ENCODE results near the gene FTH1.

FTH1 gene

GRCh38 chr11:61980783-61981541, 13.5 kb upstream of the FTH1 start:
- no peak for TF ChIP-seq EZH2phosphoT487 (IDR thresholded peaks at IDR 0.05; ENCODE audit: borderline replicate concordance, low read length)
- no peak for TF ChIP-seq CTCF (IDR thresholded peaks at IDR 0.05; ENCODE audit: low read depth, low read length, poor library complexity, severe bottlenecking)
- Histone ChIP-seq H3K27ac (ENCODE audit: low read depth, low read length) (no peak overlapping the region), H3F3A (ENCODE audit: control insufficient read depth, insufficient read depth) (no peaks in the 10 kb centered on the region), H3K9me3 (ENCODE audit: control insufficient read depth, insufficient read depth, low read length) (0 out of 2 replicates have a peak, but pooled peaks cover 1% of the 10 kb centered on the region), H3K4me3 (ENCODE audit: low read length) (no peak overlapping the region), H3K9me2 (replicated peaks; ENCODE audit: control insufficient read depth, low read length) (no peaks in the 10 kb centered on the region), H3K27me3 (ENCODE audit: control insufficient read depth, low read length) (no peaks in the 10 kb centered on the region), H3K4me1 (ENCODE audit: control insufficient read depth, low read length) (peaks cover 6% of the 10 kb centered on the region), H3K36me3 (ENCODE audit: control insufficient read depth, low read length) (no peaks in the 10 kb centered on the region), H3K79me2 (ENCODE audit: control insufficient read depth, low read length) (no peaks in the 10 kb centered on the region), H3K4me2 (ENCODE audit: low read length) (no peak overlapping the region), H4K20me1 (ENCODE audit: control insufficient read depth, insufficient read depth, low read depth, low read length) (no peaks in the 10 kb centered on the region)

GRCh38 chr11:61978703-61979661, 11.5 kb upstream of the FTH1 start:
- Histone ChIP-seq H3K4me3 (ENCODE audit: low read length) (no peak overlapping the region), H4K20me1 (ENCODE audit: control insufficient read depth, insufficient read depth, low read depth, low read length) (no peaks in the 10 kb centered on the region), H3K4me2 (ENCODE audit: low read length) (no peak overlapping the region), H3K27ac (ENCODE audit: low read depth, low read length) (no peak overlapping the region), H3F3A (ENCODE audit: control insufficient read depth, insufficient read depth) (no peaks in the 10 kb centered on the region), H3K27me3 (ENCODE audit: control insufficient read depth, low read length) (no peaks in the 10 kb centered on the region), H3K9me2 (replicated peaks; ENCODE audit: control insufficient read depth, low read length) (no peaks in the 10 kb centered on the region), H3K36me3 (ENCODE audit: control insufficient read depth, low read length) (no peaks in the 10 kb centered on the region), H3K79me2 (ENCODE audit: control insufficient read depth, low read length) (no peaks in the 10 kb centered on the region), H3K4me1 (ENCODE audit: control insufficient read depth, low read length) (peaks cover 6% of the 10 kb centered on the region), H3K9me3 (ENCODE audit: control insufficient read depth, insufficient read depth, low read length) (no peaks in the 10 kb centered on the region)
- TF ChIP-seq EZH2phosphoT487 (IDR thresholded peaks at IDR 0.05; ENCODE audit: borderline replicate concordance, low read length) (no peak), CTCF (IDR thresholded peaks at IDR 0.05; ENCODE audit: low read depth, low read length, poor library complexity, severe bottlenecking) (no peak)

- H3K27ac ChIP-seq (ENCODE audit: low read depth, low read length), result no peak overlapping the region
- no peak overlapping the region for H3K4me2 ChIP-seq (ENCODE audit: low read length)
- H3F3A ChIP-seq (ENCODE audit: control insufficient read depth, insufficient read depth), result 0 out of 2 replicates have a peak, but pooled peaks cover 3% of the 10 kb centered on the region
- no peaks in the 10 kb centered on the region for H3K9me2 ChIP-seq (replicated peaks; ENCODE audit: control insufficient read depth, low read length)
- H3K4me3 ChIP-seq (ENCODE audit: low read length), result no peak overlapping the region
- H3K79me2 ChIP-seq (ENCODE audit: control insufficient read depth, low read length), result no peaks in the 10 kb centered on the region
- no peaks in the 10 kb centered on the region for H3K36me3 ChIP-seq (ENCODE audit: control insufficient read depth, low read length)
- no peaks in the 10 kb centered on the region for H3K27me3 ChIP-seq (ENCODE audit: control insufficient read depth, low read length)
- H4K20me1 ChIP-seq (ENCODE audit: control insufficient read depth, insufficient read depth, low read depth, low read length), result no peaks in the 10 kb centered on the region
- H3K4me1 ChIP-seq (ENCODE audit: control insufficient read depth, low read length), result peaks cover 15% of the 10 kb centered on the region
- TF ChIP-seq CTCF (IDR thresholded peaks at IDR 0.05; ENCODE audit: low read depth, low read length, poor library complexity, severe bottlenecking) (no peak), EZH2phosphoT487 (IDR thresholded peaks at IDR 0.05; ENCODE audit: borderline replicate concordance, low read length) (no peak)
- H3K9me3 ChIP-seq (ENCODE audit: control insufficient read depth, insufficient read depth, low read length), result no peaks in the 10 kb centered on the region
These were observed 9.5 kb upstream of the FTH1 start for GRCh38 chr11:61976813-61977475.

Measured in DOHH2 (cell line).